ENCODE measurements around the gene ANTKMT. TPM values are rescaled to one million over a fixed set of nuclear protein-coding genes. Genes with fewer than 3 reads are reported as not detected.

The ANTKMT gene
- total and polyA plus RNA-seq, 2 of the 8 experiments (the other 6 are each of a cell fraction or from before 2014, with no cell fraction given): 26.5 to 26.6 TPM

GRCh38 chr16:764184-764750 lies 43.3 kb downstream of the ANTKMT start (continued):
- TF ChIP-seq RXRA (IDR thresholded peaks at IDR 0.05; ENCODE audit: insufficient read depth, low read depth, low read length) (no peak), RFX5 (IDR thresholded peaks at IDR 0.05; ENCODE audit: borderline replicate concordance, low read depth, low read length) (no peak), SP1 (IDR thresholded peaks at IDR 0.05; ENCODE audit: low read depth, low read length) (no peak), YY1 (IDR thresholded peaks at IDR 0.05; ENCODE audit: low read depth, low read length) (no peak), KDM5A (IDR thresholded peaks at IDR 0.05; ENCODE audit: low read length) (no peak)
